Lower lobe of right lung (tissue), 2 donors: ENCODE results near the gene OR52B6. TPM values are rescaled to one million over a fixed set of nuclear protein-coding genes. Genes with fewer than 3 reads are reported as not detected.

Experiments
- ATAC-seq, 2 donors: fragments of 200-7000 bp; cut with Tn5 transposase; one replicate each; pipeline ENCODE4 v1.9.1; 2020 to 2022; ENCODE audit warnings: mild to moderate bottlenecking in 2 of 2, moderate library complexity in 2 of 2
- DNase-seq: peaks from one replicate; pipeline ENCODE4 v3.0.0-alpha.2; 2020
- H3K27ac ChIP-seq: fragments of 200-600 bp; one replicate; pipeline ENCODE4 v1.8.0; 2022
- H3K27me3 ChIP-seq: fragments of 200-600 bp; one replicate; pipeline ENCODE4 v1.8.0; 2022; ENCODE audit warnings: low read depth
- H3K36me3 ChIP-seq: fragments of 200-600 bp; one replicate; pipeline ENCODE4 v1.8.0; 2022; ENCODE audit warnings: mild to moderate bottlenecking
- H3K4me1 ChIP-seq: fragments of 200-600 bp; one replicate; pipeline ENCODE4 v1.8.0; 2022
- H3K4me3 ChIP-seq: fragments of 200-600 bp; one replicate; pipeline ENCODE4 v1.8.0; 2022; ENCODE audit warnings: mild to moderate bottlenecking
- H3K9me3 ChIP-seq: fragments of 200-600 bp; one replicate; pipeline ENCODE4 v1.8.0; 2022
- intact Hi-C: fragments of 100-400 bp; cut with DNase I; formaldehyde crosslinking; loops from one replicate; pipeline ENCODE4 v1.11.0; 2022
- total RNA-seq: library from RNA; stranded (reverse); fragmentation: NEBNext Ultra II Directional; extraction: Animal tissue kit (Norgen Biotek cat#: 25700); gene quantifications from one replicate; pipeline ENCODE4 v1.2.1, GENCODE V29; 2021
- TF ChIP-seq, protein P1 (sequence below): fragments of 200-600 bp; IDR thresholded peaks from one replicate; pipeline ENCODE4 v1.8.0; 2022; ENCODE audit warnings: antibody characterized with exemption, mild to moderate bottlenecking
- donor health status: DM: no; HTN: yes; CAD: no; lungs with severe emphysema.

OR52B6 gene
- total RNA-seq, 1 donor from 2014 or later = not detected

DNA sequence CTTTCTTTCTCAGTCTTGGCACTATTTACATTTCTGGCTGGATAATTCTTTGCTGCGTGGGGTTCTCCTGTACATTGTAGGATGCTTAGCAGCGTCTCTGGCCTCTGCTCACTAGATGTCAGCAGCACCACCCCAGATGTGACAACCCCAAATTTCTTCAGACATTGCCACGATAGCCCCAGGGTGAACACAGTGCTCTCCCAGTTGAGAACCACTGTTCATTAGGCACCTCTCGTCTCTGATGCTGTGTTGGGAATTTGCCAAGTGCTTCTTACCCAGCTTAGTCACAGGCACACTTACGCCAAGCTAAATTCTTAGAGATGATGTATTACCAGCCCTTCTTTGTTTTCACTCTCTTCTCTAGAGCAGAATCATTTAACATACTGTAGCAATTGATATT, 25.2 kb downstream of the OR52B6 start:
- no peaks in the 10 kb centered on the region for H3K27me3 ChIP-seq
- no peak for ATAC-seq
- H3K4me3 ChIP-seq = no peak overlapping the region
- H3K9me3 ChIP-seq = no peaks in the 10 kb centered on the region
- TF ChIP-seq, protein P1, sequence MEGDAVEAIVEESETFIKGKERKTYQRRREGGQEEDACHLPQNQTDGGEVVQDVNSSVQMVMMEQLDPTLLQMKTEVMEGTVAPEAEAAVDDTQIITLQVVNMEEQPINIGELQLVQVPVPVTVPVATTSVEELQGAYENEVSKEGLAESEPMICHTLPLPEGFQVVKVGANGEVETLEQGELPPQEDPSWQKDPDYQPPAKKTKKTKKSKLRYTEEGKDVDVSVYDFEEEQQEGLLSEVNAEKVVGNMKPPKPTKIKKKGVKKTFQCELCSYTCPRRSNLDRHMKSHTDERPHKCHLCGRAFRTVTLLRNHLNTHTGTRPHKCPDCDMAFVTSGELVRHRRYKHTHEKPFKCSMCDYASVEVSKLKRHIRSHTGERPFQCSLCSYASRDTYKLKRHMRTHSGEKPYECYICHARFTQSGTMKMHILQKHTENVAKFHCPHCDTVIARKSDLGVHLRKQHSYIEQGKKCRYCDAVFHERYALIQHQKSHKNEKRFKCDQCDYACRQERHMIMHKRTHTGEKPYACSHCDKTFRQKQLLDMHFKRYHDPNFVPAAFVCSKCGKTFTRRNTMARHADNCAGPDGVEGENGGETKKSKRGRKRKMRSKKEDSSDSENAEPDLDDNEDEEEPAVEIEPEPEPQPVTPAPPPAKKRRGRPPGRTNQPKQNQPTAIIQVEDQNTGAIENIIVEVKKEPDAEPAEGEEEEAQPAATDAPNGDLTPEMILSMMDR = no peak
- peaks cover 11% of the 10 kb centered on the region for H3K36me3 ChIP-seq
- H3K27ac ChIP-seq = no peak overlapping the region
- DNase-seq = no peak
- peaks cover 3% of the 10 kb centered on the region for H3K4me1 ChIP-seq
- intact Hi-C loops = no loop called here

DNA sequence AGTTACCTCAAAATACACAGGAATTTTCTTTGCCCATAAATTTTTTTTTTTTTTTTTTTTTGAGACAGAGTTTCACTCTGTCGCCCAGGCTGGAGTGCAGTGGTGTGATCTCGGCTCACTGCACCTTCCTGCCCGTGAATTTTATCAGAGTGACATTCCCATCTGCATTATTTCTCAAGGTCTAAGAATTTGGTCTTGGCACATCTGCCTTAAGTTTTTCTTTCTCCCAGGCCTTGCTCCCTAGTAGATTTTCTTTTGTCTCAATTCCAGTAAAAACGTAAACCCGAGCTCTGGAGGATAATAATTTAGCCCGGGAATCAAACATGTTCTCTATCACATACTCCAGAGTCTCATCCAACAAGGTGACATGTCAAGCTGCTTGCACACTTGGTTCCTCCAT, 28.1 kb downstream of the OR52B6 start:
- Histone ChIP-seq H3K4me3 (no peak overlapping the region), H3K36me3 (peaks cover 11% of the 10 kb centered on the region), H3K4me1 (no peaks in the 10 kb centered on the region), H3K9me3 (no peaks in the 10 kb centered on the region), H3K27ac (no peak overlapping the region), H3K27me3 (no peaks in the 10 kb centered on the region)
- intact Hi-C loops = no loop called here
- no peak for DNase-seq
- no peak for ATAC-seq
- TF ChIP-seq, protein P1 = no peak

DNA sequence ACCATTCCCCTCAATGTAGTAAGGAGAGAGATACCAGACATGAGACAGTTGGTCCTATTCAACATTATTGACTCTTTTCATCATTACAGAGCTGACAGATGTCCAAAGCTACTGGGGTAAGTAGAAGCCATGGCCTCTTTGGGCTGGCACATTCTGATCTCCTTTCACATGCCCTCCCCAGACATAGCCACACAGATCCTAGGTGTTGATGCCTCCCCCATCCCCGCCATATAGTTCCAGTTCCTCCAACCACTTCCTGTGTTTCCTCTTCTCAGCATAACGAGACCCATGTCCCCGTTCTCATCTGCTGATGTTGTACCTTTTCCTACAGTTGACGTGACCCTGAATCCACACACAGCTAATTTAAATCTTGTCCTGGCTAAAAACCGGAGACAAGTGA, 29.8 kb downstream of the OR52B6 start:
- no peak overlapping the region for H3K27ac ChIP-seq
- ATAC-seq = peak in 1 of 2 donors; percentile 25
- H3K9me3 ChIP-seq = no peaks in the 10 kb centered on the region
- TF ChIP-seq, protein P1 = no peak
- peaks cover 1% of the 10 kb centered on the region for H3K36me3 ChIP-seq
- no peak for DNase-seq
- H3K27me3 ChIP-seq = no peaks in the 10 kb centered on the region
- no peaks in the 10 kb centered on the region for H3K4me1 ChIP-seq
- intact Hi-C loops = no loop called here
- no peak overlapping the region for H3K4me3 ChIP-seq

DNA sequence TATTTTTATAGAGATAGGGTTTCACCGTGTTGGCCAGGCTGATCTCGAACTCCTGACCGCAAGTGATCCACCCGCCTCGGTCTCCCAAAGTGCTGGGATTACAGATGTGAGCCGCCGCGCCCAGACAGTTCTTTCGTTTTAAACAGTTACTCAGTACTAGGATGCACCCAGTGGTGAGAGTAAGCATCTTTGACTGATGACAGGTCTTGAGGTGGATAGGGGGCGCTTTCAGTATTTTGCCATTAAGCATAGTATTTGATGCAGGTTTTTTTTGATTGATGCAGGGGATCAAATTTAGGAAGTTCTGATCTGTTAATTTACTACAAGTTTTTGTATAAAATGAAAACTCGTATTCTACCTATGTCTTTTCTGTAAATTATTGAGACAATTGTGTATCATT, 30.9 kb downstream of the OR52B6 start:
- no peaks in the 10 kb centered on the region for H3K9me3 ChIP-seq
- TF ChIP-seq, protein P1 = no peak
- no peaks in the 10 kb centered on the region for H3K27me3 ChIP-seq
- DNase-seq (no peak), ATAC-seq (no peak)
- intact Hi-C loops = no loop called here
- H3K27ac ChIP-seq = no peak overlapping the region
- H3K4me1 ChIP-seq = no peaks in the 10 kb centered on the region
- H3K4me3 ChIP-seq = no peak overlapping the region
- H3K36me3 ChIP-seq = no peaks in the 10 kb centered on the region

DNA sequence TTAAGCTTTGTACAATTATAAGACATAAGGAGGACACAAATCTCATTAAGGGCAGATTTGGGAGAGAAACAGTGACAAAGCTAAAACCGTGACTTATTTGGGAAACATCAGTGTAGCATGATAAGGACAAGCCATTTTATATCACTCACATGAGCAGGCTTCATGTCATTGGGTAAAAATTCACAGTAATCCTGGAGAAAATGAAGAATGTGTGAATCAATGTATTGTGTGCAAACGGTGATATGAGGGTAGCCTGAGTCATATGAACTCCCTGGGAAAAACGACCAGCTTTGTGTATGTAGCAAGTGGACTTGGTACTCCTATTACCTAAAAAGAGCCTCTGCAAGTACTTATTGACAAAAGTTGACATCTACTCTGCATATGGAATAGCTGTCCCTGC, 38.1 kb downstream of the OR52B6 start:
- ATAC-seq = no peak
- intact Hi-C loops = no loop called here
- H3K36me3 ChIP-seq = no peaks in the 10 kb centered on the region
- H3K27me3 ChIP-seq = no peaks in the 10 kb centered on the region
- TF ChIP-seq, protein P1 = no peak
- peaks cover 27% of the 10 kb centered on the region for H3K4me1 ChIP-seq
- H3K27ac ChIP-seq = no peak overlapping the region
- no peaks in the 10 kb centered on the region for H3K9me3 ChIP-seq
- no peak for DNase-seq
- no peak overlapping the region for H3K4me3 ChIP-seq
